Stimulated activated CD4-positive, alpha-beta T cell treated with anti-CD3 and anti-CD28 coated beads, Interleukin-4, amount 100 ng/mL, for 48 hours (primary cell): ENCODE data around the gene RAP1GDS1.

Source experiments
- DNase-seq, 2 donors: peaks; one replicate each; pipeline ENCODE4 v3.0.0-alpha.2; 2020; ENCODE audit warnings: low read depth in 2 of 2

RAP1GDS1 gene

DNA sequence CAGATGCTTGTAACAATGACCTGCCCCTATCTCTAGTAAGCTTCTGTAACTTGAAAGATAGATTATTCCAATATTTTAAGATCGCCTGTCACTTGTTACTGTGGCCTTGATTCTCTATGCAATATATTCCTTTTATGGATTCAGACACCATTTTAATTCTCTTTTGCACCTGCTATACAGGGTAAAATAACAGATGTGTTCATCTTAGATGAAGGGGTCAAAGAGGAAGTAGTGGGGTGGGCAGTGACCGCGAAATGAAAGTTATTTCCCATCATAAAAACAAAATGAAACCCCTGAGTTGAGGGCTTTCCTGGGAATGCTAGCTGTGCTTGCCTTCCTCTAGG is 221.3 kb downstream of the RAP1GDS1 start:
- no peak for DNase-seq

- peak in 1 of 2 donors; percentile 33 for DNase-seq
Measured at GRCh38 chr4:98482847-98483806, 221.9 kb downstream of the RAP1GDS1 start.

GRCh38 chr4:98484031-98484430 is 222.8 kb downstream of the RAP1GDS1 start:
- no peak for DNase-seq

- DNase-seq = no peak
Measured at GRCh38 chr4:98485816-98486345, 224.7 kb downstream of the RAP1GDS1 start.

DNA sequence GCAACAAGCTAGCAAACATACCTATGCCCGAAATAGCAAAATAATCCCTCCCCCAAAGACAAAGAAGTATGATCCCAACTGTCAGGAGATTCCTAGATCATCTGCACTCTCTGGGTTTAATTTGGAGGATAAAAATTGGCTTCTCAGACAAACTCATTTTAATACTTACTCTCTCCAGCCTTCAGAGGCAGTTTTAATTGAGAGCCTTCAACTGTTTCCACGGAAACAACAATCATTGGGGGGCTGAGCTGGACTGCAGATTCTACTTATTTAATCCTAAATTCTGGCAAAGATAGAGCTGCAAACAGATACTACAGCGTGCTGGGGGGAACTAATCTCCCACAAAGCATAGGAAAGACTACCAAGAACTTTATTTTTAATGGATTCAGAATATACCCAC is 229.1 kb downstream of the RAP1GDS1 start:
- no peak for DNase-seq

GRCh38 chr4:98491899-98492559 is 230.8 kb downstream of the RAP1GDS1 start:
- DNase-seq = no peak

GRCh38 chr4:98493296-98493695 is 232.1 kb downstream of the RAP1GDS1 start:
- no peak for DNase-seq
